HCT116 (cell line): Measurements from ENCODE around the gene SNPH. TPM values are rescaled to one million over a fixed set of nuclear protein-coding genes. Genes with fewer than 3 reads are reported as not detected.

Source experiments
- ATAC-seq: fragments of 200-7000 bp; cut with Tn5 transposase; 2 replicates; pipeline ENCODE4 v1.9.1; 2020; ENCODE audit warnings: mild to moderate bottlenecking, moderate library complexity
- BruUV-seq: library from RNA; stranded (reverse); fragments of 400-500 nt; replicated peaks from 2 replicates; lab custom pipeline; 2021; lab: Mats Ljungman, UMichigan
- CTCF ChIA-PET: fragments of 300-600 bp; sonication (Branson Sonifier 250); formaldehyde crosslinking; loops from one replicate; lab custom pipeline; 2021; ENCODE audit warnings: antibody characterized with exemption; lab: Charles Lee
- POLR2A ChIA-PET: fragments of 300-600, 350-600 bp; sonication (Branson Sonifier 250); formaldehyde crosslinking; loops from one replicate; lab custom pipeline; 2021; ENCODE audit warnings: antibody characterized with exemption; lab: Charles Lee
- RAD21 ChIA-PET, 2 experiments: fragments of 300-600 bp; sonication (Branson Sonifier 250); formaldehyde crosslinking; loops; one replicate each; lab custom pipeline; 2023; ENCODE audit warnings: low total read pairs in 2 of 2; ENCODE audit not compliant: uncharacterized antibody in 2 of 2, unreplicated experiment in 2 of 2, low non-redundant PET in 1 of 2; lab: Charles Lee
- DNase-seq: peaks from one replicate; pipeline ENCODE4 v3.0.0-alpha.2; 2010; ENCODE audit warnings: low read depth, low spot score
- H2AFZ ChIP-seq: fragments of 200-600 bp; shearing (Covaris generic), sonication (generic); 2 replicates; pipeline ENCODE4 v1.6.1; 2017; ENCODE audit warnings: low read depth, mixed run types, mixed read lengths, antibody characterized with exemption, low read length; ENCODE audit not compliant: poor library complexity, severe bottlenecking
- H3K27ac ChIP-seq: 2 replicates; pipeline ENCODE4 v1.5.1; 2012; ENCODE audit warnings: low read depth, low read length
- H3K27me3 ChIP-seq: fragments of 200-600 bp; sonication (generic); 2 replicates; pipeline ENCODE4 v1.6.1; 2016; ENCODE audit warnings: mixed run types, low read length, mixed read lengths; ENCODE audit not compliant: insufficient read depth
- H3K36me3 ChIP-seq, 2 experiments: fragments of 200-500 bp in 1 of 2; fragments of 200-600 bp in 1 of 2; sonication (Bioruptor generic) in 1 of 2; sonication (generic) in 1 of 2; 2 replicates each; pipeline versions ENCODE4 v1.5.1 to v1.6.1; 2014 to 2016; ENCODE audit warnings: low read length in 2 of 2, inconsistent platforms in 1 of 2, mixed read lengths in 1 of 2, mixed run types in 1 of 2; ENCODE audit not compliant: insufficient read depth in 2 of 2, control insufficient read depth in 1 of 2
- H3K4me1 ChIP-seq, 2 experiments: fragments of 200-600 bp in 1 of 2; sonication (generic) in 1 of 2; 2 replicates each; pipeline versions ENCODE4 v1.5.1 to v1.6.1; 2012 to 2017; ENCODE audit warnings: low read length in 2 of 2, inconsistent platforms in 1 of 2, mild to moderate bottlenecking in 1 of 2, mixed read lengths in 1 of 2, mixed run types in 1 of 2, moderate library complexity in 1 of 2; ENCODE audit not compliant: insufficient read depth in 2 of 2, control insufficient read depth in 1 of 2
- H3K4me2 ChIP-seq: fragments of 200-600 bp; sonication (generic); 2 replicates; pipeline ENCODE4 v1.6.1; 2017; ENCODE audit warnings: mixed run types, low read length, mixed read lengths
- H3K4me3 ChIP-seq, 2 experiments: fragments of 200-600 bp in 1 of 2; sonication (generic) in 1 of 2; replicated peaks in 1 of 2; 2 replicates each; pipeline ENCODE4 v1.5.1; 2011 to 2016; ENCODE audit warnings: low read length in 2 of 2, control low read depth in 1 of 2, low read depth in 1 of 2, mild to moderate bottlenecking in 1 of 2, mixed read lengths in 1 of 2, mixed run types in 1 of 2
- H3K79me2 ChIP-seq: fragments of 200-600 bp; sonication (generic); 2 replicates; pipeline ENCODE4 v1.6.1; 2017; ENCODE audit warnings: mild to moderate bottlenecking, mixed run types, low read length, moderate library complexity, mixed read lengths; ENCODE audit not compliant: insufficient read depth
- H3K9ac ChIP-seq: fragments of 200-600 bp; sonication (generic); 2 replicates; pipeline ENCODE4 v1.6.1; 2016; ENCODE audit warnings: low read length, mixed read lengths
- H3K9me2 ChIP-seq: fragments of 200-600 bp; sonication (generic), shearing (Covaris generic); 2 replicates; pipeline ENCODE4 v1.6.1; 2017; ENCODE audit warnings: mixed run types, mild to moderate bottlenecking, moderate library complexity; ENCODE audit not compliant: insufficient read depth
- H3K9me3 ChIP-seq, 2 experiments: fragments of 200-500 bp in 1 of 2; fragments of 200-600 bp in 1 of 2; sonication (Bioruptor generic) in 1 of 2; sonication (generic) in 1 of 2; 2 replicates each; pipeline ENCODE4 v1.6.1; 2014 to 2017; ENCODE audit warnings: low read length in 2 of 2, mixed read lengths in 2 of 2, inconsistent platforms in 1 of 2, low read depth in 1 of 2, mild to moderate bottlenecking in 1 of 2, mixed run types in 1 of 2, moderate library complexity in 1 of 2; ENCODE audit not compliant: control insufficient read depth in 1 of 2, insufficient read depth in 1 of 2
- H4K20me1 ChIP-seq: fragments of 200-600 bp; sonication (generic), shearing (Covaris generic); 2 replicates; pipeline ENCODE4 v1.6.1; 2017; ENCODE audit warnings: mixed run types, mild to moderate bottlenecking, moderate library complexity; ENCODE audit not compliant: insufficient read depth
- CBX3 ChIP-seq: IDR thresholded peaks from 2 replicates; pipeline ENCODE4 v1.6.1; 2012; ENCODE audit warnings: low read depth
- CEBPB ChIP-seq: IDR thresholded peaks from 2 replicates; pipeline ENCODE4 v1.6.1; 2012; ENCODE audit warnings: low read depth
- EGR1 ChIP-seq: IDR thresholded peaks from 2 replicates; pipeline ENCODE4 v1.6.1; 2012; ENCODE audit warnings: low read depth
- EZH2phosphoT487 ChIP-seq: fragments of 200-600 bp; IDR thresholded peaks from 2 replicates; pipeline ENCODE4 v1.6.1; 2018; ENCODE audit warnings: antibody characterized with exemption, borderline replicate concordance
- JUND ChIP-seq: IDR thresholded peaks from 2 replicates; pipeline ENCODE4 v1.6.1; 2012
- POLR2A ChIP-seq: IDR thresholded peaks from 2 replicates; pipeline ENCODE4 v1.7.0; 2011; ENCODE audit warnings: borderline replicate concordance; ENCODE audit not compliant: insufficient read depth, insufficient read length; ENCODE audit errors: extremely low read depth
- POLR2AphosphoS5 ChIP-seq: IDR thresholded peaks from 2 replicates; pipeline ENCODE4 v1.6.1; 2011; ENCODE audit warnings: mild to moderate bottlenecking, low read depth, low read length, moderate library complexity
- RAD21 ChIP-seq: IDR thresholded peaks from 2 replicates; pipeline ENCODE4 v1.6.1; 2012; ENCODE audit warnings: low read depth, mild to moderate bottlenecking
- SIN3A ChIP-seq: IDR thresholded peaks from 2 replicates; pipeline ENCODE4 v1.6.1; 2012; ENCODE audit warnings: low read depth
- SP1 ChIP-seq: IDR thresholded peaks from 2 replicates; pipeline ENCODE4 v1.6.1; 2012; ENCODE audit warnings: low read depth
- SRF ChIP-seq: IDR thresholded peaks from 2 replicates; pipeline ENCODE4 v1.6.1; 2012; ENCODE audit warnings: low read depth
- TCF7L2 ChIP-seq: IDR thresholded peaks from 2 replicates; pipeline ENCODE4 v1.7.0; 2011; ENCODE audit warnings: borderline replicate concordance, inconsistent platforms; ENCODE audit not compliant: insufficient read depth, insufficient read length; ENCODE audit errors: extremely low read depth
- YY1 ChIP-seq: IDR thresholded peaks from 2 replicates; pipeline ENCODE4 v1.6.1; 2011; ENCODE audit warnings: low read length, low read depth, moderate library complexity, mild to moderate bottlenecking; ENCODE audit not compliant: insufficient replicate concordance; ENCODE audit errors: extremely low read depth
- ZFX ChIP-seq: fragments of 450-650 bp; IDR thresholded peaks from 2 replicates; pipeline ENCODE4 v1.6.1; 2017
- ZNF274 ChIP-seq: fragments of 200-500 bp; sonication (Bioruptor generic); IDR thresholded peaks from 2 replicates; pipeline ENCODE4 v1.6.1; 2014; ENCODE audit warnings: mild to moderate bottlenecking, low read depth, low read length, inconsistent platforms
- intact Hi-C: fragments of 100-400 bp; cut with micrococcal nuclease; formaldehyde crosslinking; loops from 2 replicates; pipeline ENCODE4 v1.10.0; 2022
- total RNA-seq: library from RNA; stranded (reverse); gene quantifications from one replicate; pipeline ENCODE4 v1.2.1, GENCODE V29; 2021; ENCODE audit not compliant: unreplicated experiment
- TF ChIP-seq, protein P1 (sequence below): IDR thresholded peaks from 2 replicates; pipeline ENCODE4 v1.6.1; 2011; ENCODE audit warnings: mild to moderate bottlenecking, low read length, moderate library complexity; ENCODE audit not compliant: insufficient replicate concordance; ENCODE audit errors: extremely low read depth
- TF ChIP-seq, protein P2 (sequence below): IDR thresholded peaks from 2 replicates; pipeline ENCODE4 v1.6.1; 2012
- TF ChIP-seq, protein P3 (sequence below): IDR thresholded peaks from 2 replicates; pipeline ENCODE4 v1.6.1; 2012

SNPH gene
- total RNA-seq, 1 experiment from 2014 or later, result 3.2 TPM

DNA sequence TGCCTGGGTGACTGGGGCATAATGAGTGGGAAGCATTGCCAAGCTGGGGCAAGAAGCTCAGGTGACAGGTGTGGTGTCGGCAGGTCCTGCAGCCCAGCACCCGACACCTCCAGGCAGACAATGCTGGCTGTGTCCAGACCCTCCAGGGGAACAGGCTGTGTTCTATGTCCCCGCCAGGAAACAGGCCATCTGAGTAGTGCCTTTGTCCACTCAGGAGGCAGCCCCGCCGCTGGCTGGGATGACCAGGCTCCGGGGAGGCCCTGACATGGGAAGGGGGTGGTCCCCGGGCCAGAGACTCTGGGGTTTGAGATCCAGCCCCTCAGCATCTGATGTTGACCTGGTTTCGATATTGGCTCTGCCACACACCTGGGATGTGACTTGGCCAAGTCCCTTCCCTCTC, 28.4 kb downstream of the SNPH start:
- Histone ChIP-seq H3K4me3 (no peak overlapping the region), H2AFZ (no peak overlapping the region), H3K9me3 (no peaks in the 10 kb centered on the region), H3K79me2 (no peaks in the 10 kb centered on the region), H3K4me1 (no peaks in the 10 kb centered on the region), H3K27me3 (no peaks in the 10 kb centered on the region), H3K4me2 (no peak overlapping the region), H3K36me3 (no peaks in the 10 kb centered on the region), H3K9ac (no peak overlapping the region), H3K27ac (no peak overlapping the region), H4K20me1 (no peaks in the 10 kb centered on the region), H3K9me2 (no peaks in the 10 kb centered on the region)
- ATAC-seq, result no peak
- POLR2A ChIA-PET, result no interaction called here
- BruUV-seq, result no TSS peak
- CTCF ChIA-PET, result no interaction called here
- no peak for TF ChIP-seq SRF
- TF ChIP-seq CEBPB, result no peak
- TF ChIP-seq JUND, result no peak
- no peak for TF ChIP-seq ZFX
- no peak for TF ChIP-seq POLR2A
- no peak for TF ChIP-seq YY1
- TF ChIP-seq, protein P1, sequence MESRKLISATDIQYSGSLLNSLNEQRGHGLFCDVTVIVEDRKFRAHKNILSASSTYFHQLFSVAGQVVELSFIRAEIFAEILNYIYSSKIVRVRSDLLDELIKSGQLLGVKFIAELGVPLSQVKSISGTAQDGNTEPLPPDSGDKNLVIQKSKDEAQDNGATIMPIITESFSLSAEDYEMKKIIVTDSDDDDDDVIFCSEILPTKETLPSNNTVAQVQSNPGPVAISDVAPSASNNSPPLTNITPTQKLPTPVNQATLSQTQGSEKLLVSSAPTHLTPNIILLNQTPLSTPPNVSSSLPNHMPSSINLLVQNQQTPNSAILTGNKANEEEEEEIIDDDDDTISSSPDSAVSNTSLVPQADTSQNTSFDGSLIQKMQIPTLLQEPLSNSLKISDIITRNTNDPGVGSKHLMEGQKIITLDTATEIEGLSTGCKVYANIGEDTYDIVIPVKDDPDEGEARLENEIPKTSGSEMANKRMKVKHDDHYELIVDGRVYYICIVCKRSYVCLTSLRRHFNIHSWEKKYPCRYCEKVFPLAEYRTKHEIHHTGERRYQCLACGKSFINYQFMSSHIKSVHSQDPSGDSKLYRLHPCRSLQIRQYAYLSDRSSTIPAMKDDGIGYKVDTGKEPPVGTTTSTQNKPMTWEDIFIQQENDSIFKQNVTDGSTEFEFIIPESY, result no peak
- no peak for TF ChIP-seq POLR2AphosphoS5
- no peak for TF ChIP-seq SIN3A
- TF ChIP-seq CBX3, result no peak
- TF ChIP-seq SP1, result no peak
- TF ChIP-seq EZH2phosphoT487, result no peak
- TF ChIP-seq, protein P2, sequence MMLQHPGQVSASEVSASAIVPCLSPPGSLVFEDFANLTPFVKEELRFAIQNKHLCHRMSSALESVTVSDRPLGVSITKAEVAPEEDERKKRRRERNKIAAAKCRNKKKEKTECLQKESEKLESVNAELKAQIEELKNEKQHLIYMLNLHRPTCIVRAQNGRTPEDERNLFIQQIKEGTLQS, result no peak
- TF ChIP-seq, protein P3, sequence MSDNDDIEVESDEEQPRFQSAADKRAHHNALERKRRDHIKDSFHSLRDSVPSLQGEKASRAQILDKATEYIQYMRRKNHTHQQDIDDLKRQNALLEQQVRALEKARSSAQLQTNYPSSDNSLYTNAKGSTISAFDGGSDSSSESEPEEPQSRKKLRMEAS, result no peak
- no peak for TF ChIP-seq EGR1
- TF ChIP-seq RAD21, result no peak
- no peak for TF ChIP-seq ZNF274
- TF ChIP-seq TCF7L2, result no peak
- RAD21 ChIA-PET, result no interaction called here
- DNase-seq, result no peak
- intact Hi-C loops, result no loop called here
